H9 (cell line): ENCODE measurements around the gene WDR5. TPM values are rescaled to one million over a fixed set of nuclear protein-coding genes. Genes with fewer than 3 reads are reported as not detected.

Experiments
- DNase-seq: peaks from one replicate; pipeline ENCODE4 v3.0.0-alpha.2; 2017
- H2AFZ ChIP-seq: one replicate; pipeline ENCODE4 v1.6.1; 2013; ENCODE audit warnings: mild to moderate bottlenecking, low read length, control low read depth, moderate library complexity
- H2AK5ac ChIP-seq: 2 replicates; pipeline ENCODE4 v1.6.1; 2013; ENCODE audit warnings: low read length, control low read depth, mixed read lengths; ENCODE audit not compliant: insufficient read length
- H2BK120ac ChIP-seq: one replicate; pipeline ENCODE4 v1.6.1; 2013; ENCODE audit warnings: low read depth, mild to moderate bottlenecking, low read length, control low read depth, inconsistent platforms; ENCODE audit not compliant: poor library complexity, severe bottlenecking
- H2BK12ac ChIP-seq: 2 replicates; pipeline ENCODE4 v1.6.1; 2013; ENCODE audit warnings: low read length, control low read depth, mixed read lengths, low read depth; ENCODE audit not compliant: insufficient read length
- H2BK15ac ChIP-seq: 2 replicates; pipeline ENCODE4 v1.6.1; 2013; ENCODE audit warnings: low read depth, low read length, control low read depth
- H2BK20ac ChIP-seq: one replicate; pipeline ENCODE4 v1.6.1; 2013; ENCODE audit warnings: low read depth, mild to moderate bottlenecking, low read length, control low read depth, inconsistent platforms; ENCODE audit not compliant: poor library complexity, severe bottlenecking
- H2BK5ac ChIP-seq: 2 replicates; pipeline ENCODE4 v1.6.1; 2013; ENCODE audit warnings: low read length, control low read depth, mixed read lengths; ENCODE audit not compliant: insufficient read length
- H3K14ac ChIP-seq: 2 replicates; pipeline ENCODE4 v1.6.1; 2013; ENCODE audit warnings: low read length, control low read depth; ENCODE audit not compliant: insufficient read depth
- H3K18ac ChIP-seq: 2 replicates; pipeline ENCODE4 v1.6.1; 2013; ENCODE audit warnings: low read depth, mild to moderate bottlenecking, mixed read lengths, low read length, control low read depth; ENCODE audit not compliant: insufficient read length
- H3K23ac ChIP-seq: 2 replicates; pipeline ENCODE4 v1.6.1; 2013; ENCODE audit warnings: low read length, control low read depth, mixed read lengths, low read depth; ENCODE audit not compliant: insufficient read length
- H3K23me2 ChIP-seq: 2 replicates; pipeline ENCODE4 v1.6.1; 2013; ENCODE audit warnings: low read depth, mild to moderate bottlenecking, mixed read lengths, low read length, control low read depth; ENCODE audit not compliant: insufficient read length, poor library complexity, severe bottlenecking
- H3K27ac ChIP-seq: 2 replicates; pipeline ENCODE4 v1.5.1; 2013; ENCODE audit warnings: low read length, control low read depth, mixed read lengths, low read depth; ENCODE audit not compliant: insufficient read length
- H3K27me3 ChIP-seq: 2 replicates; pipeline ENCODE4 v1.6.1; 2013; ENCODE audit warnings: low read length, control low read depth, inconsistent platforms; ENCODE audit not compliant: insufficient read depth
- H3K4ac ChIP-seq: 2 replicates; pipeline ENCODE4 v1.6.1; 2013; ENCODE audit warnings: low read depth, mild to moderate bottlenecking, control low read depth, inconsistent platforms, low read length, moderate library complexity
- H3K4me1 ChIP-seq: 2 replicates; pipeline ENCODE4 v1.6.1; 2013; ENCODE audit warnings: low read length, control low read depth, inconsistent platforms; ENCODE audit not compliant: insufficient read depth
- H3K4me2 ChIP-seq: 2 replicates; pipeline ENCODE4 v1.6.1; 2013; ENCODE audit warnings: low read length, control low read depth, mixed read lengths; ENCODE audit not compliant: insufficient read length, insufficient read depth
- H3K56ac ChIP-seq: 2 replicates; pipeline ENCODE4 v1.6.1; 2013; ENCODE audit warnings: low read depth, mild to moderate bottlenecking, mixed read lengths, low read length, control low read depth; ENCODE audit not compliant: insufficient read length
- H3K79me1 ChIP-seq: 2 replicates; pipeline ENCODE4 v1.6.1; 2013; ENCODE audit warnings: low read depth, mild to moderate bottlenecking, moderate library complexity, low read length, control low read depth, inconsistent platforms; ENCODE audit not compliant: insufficient read depth, poor library complexity, severe bottlenecking
- H3K79me2 ChIP-seq: 2 replicates; pipeline ENCODE4 v1.6.1; 2013; ENCODE audit warnings: low read length, control low read depth, inconsistent platforms; ENCODE audit not compliant: insufficient read depth
- H3K9ac ChIP-seq: 2 replicates; pipeline ENCODE4 v1.6.1; 2013; ENCODE audit warnings: low read length, control low read depth, mixed read lengths; ENCODE audit not compliant: insufficient read length; ENCODE audit errors: extremely low read depth
- H3K9me3 ChIP-seq: one replicate; pipeline ENCODE4 v1.6.1; 2013; ENCODE audit warnings: low read depth, low read length, inconsistent platforms; ENCODE audit not compliant: control insufficient read depth
- H3T11ph ChIP-seq: one replicate; pipeline ENCODE4 v1.6.1; 2013; ENCODE audit warnings: mild to moderate bottlenecking, low read length, control low read depth, inconsistent platforms
- H4K20me1 ChIP-seq: one replicate; pipeline ENCODE4 v1.6.1; 2013; ENCODE audit not compliant: control insufficient read depth, insufficient read length, insufficient read depth
- H4K5ac ChIP-seq: 2 replicates; pipeline ENCODE4 v1.6.1; 2013; ENCODE audit warnings: low read depth, mild to moderate bottlenecking, mixed read lengths, low read length, control low read depth; ENCODE audit not compliant: insufficient read length
- H4K8ac ChIP-seq: replicated peaks from 2 replicates; pipeline ENCODE4 v1.6.1; 2013; ENCODE audit warnings: low read length, control low read depth, mixed read lengths, low read depth; ENCODE audit not compliant: insufficient read length
- H4K91ac ChIP-seq: 2 replicates; pipeline ENCODE4 v1.6.1; 2013; ENCODE audit warnings: low read depth, mild to moderate bottlenecking, moderate library complexity, mixed read lengths, low read length, control low read depth; ENCODE audit not compliant: insufficient read length
- H3K27ac Mint-ChIP-seq, 3 experiments: 2 replicates in 2 of 3; 3 replicates in 1 of 3; pipeline ENCODE4 v1.8.0; 2020 to 2021; ENCODE audit warnings: mixed read lengths in 3 of 3, mild to moderate bottlenecking in 1 of 3, moderate library complexity in 1 of 3
- H3K27me3 Mint-ChIP-seq: 2 replicates; pipeline ENCODE4 v1.8.0; 2021; ENCODE audit warnings: low read depth, mild to moderate bottlenecking, moderate library complexity, mixed read lengths
- H3K36me3 Mint-ChIP-seq, 3 experiments: 2 replicates in 2 of 3; 3 replicates in 1 of 3; pipeline ENCODE4 v1.8.0; 2020 to 2021; ENCODE audit warnings: low read depth in 3 of 3, mixed read lengths in 3 of 3; ENCODE audit not compliant: insufficient read depth in 1 of 3
- H3K4me1 Mint-ChIP-seq, 2 experiments: 2 replicates each; pipeline ENCODE4 v1.8.0; 2020; ENCODE audit warnings: mixed read lengths in 2 of 2
- H3K4me3 Mint-ChIP-seq, 2 experiments: 2 replicates in 1 of 2; 3 replicates in 1 of 2; pipeline ENCODE4 v1.8.0; 2020 to 2021; ENCODE audit warnings: mild to moderate bottlenecking in 2 of 2, mixed read lengths in 2 of 2, moderate library complexity in 1 of 2
- H3K9me3 Mint-ChIP-seq, 2 experiments: 2 replicates in 1 of 2; 3 replicates in 1 of 2; pipeline ENCODE4 v1.8.0; 2020; ENCODE audit warnings: mild to moderate bottlenecking in 2 of 2, mixed read lengths in 2 of 2, moderate library complexity in 1 of 2
- CTCF ChIP-seq: fragments of 200-600 bp; sonication (generic); conservative IDR thresholded peaks from 3 replicates; pipeline ENCODE4 v1.8.0; 2021; ENCODE audit warnings: antibody characterized with exemption, mild to moderate bottlenecking
- WGBS: extraction: QIAGEN DNeasy Blood & Tissue Kit; methylation state at CpG from one replicate; pipeline ENCODE4 v1.1.7; 2013; ENCODE audit warnings: missing lambda C conversion rate, low lambda C conversion rate, mixed read lengths; ENCODE audit not compliant: insufficient read length; ENCODE audit errors: extremely low coverage; 5-methylcytosine and 5-hydroxymethylcytosine counted together
- total RNA-seq: library from RNA; stranded (reverse); gene quantifications from 2 replicates; pipeline ENCODE4 v1.2.1, GENCODE V29; 2021

WDR5 gene
- total RNA-seq, 1 experiment from 2014 or later: 72.3 TPM

GRCh38 chr9:134205672-134206310 is 69.9 kb downstream of the WDR5 start:
- H3K23me2 ChIP-seq: no peaks in the 10 kb centered on the region
- no peak overlapping the region for H3K4me2 ChIP-seq
- no peak overlapping the region for H4K8ac ChIP-seq
- H2BK15ac ChIP-seq: no peak overlapping the region
- H3K14ac ChIP-seq: no peak overlapping the region
- no peak overlapping the region for H2BK5ac ChIP-seq
- H3K9me3 ChIP-seq: no peaks in the 10 kb centered on the region
- H2AK5ac ChIP-seq: no peak overlapping the region
- H3K4me1 ChIP-seq: no peaks in the 10 kb centered on the region
- no peak overlapping the region for H2BK12ac ChIP-seq
- Mint-ChIP-seq H3K9me3 (no peaks in the 10 kb centered on the region), H3K27ac (peak overlapping the region in 2 of 3 experiments; percentile 27 to 93; a peak in 2 of 7 replicates), H3K36me3 (no peaks in the 10 kb centered on the region), H3K27me3 (peaks cover 1% of the 10 kb centered on the region), H3K4me1 (peaks cover 5 to 9% of the 10 kb centered on the region in 2 experiments), H3K4me3 (no peak overlapping the region)
- H3T11ph ChIP-seq: no peak overlapping the region
- H4K91ac ChIP-seq: no peak overlapping the region
- H4K20me1 ChIP-seq: no peaks in the 10 kb centered on the region
- no peak overlapping the region for H2BK20ac ChIP-seq
- no CpG with 5 or more reads among the region's 24 CpGs for WGBS
- H2AFZ ChIP-seq: no peak overlapping the region
- H3K9ac ChIP-seq: no peak overlapping the region
- H3K27me3 ChIP-seq: no peaks in the 10 kb centered on the region
- H2BK120ac ChIP-seq: no peak overlapping the region
- DNase-seq: no peak
- TF ChIP-seq CTCF: no peak
- no peak overlapping the region for H4K5ac ChIP-seq
- H3K56ac ChIP-seq: no peak overlapping the region
- no peak overlapping the region for H3K18ac ChIP-seq
- no peak overlapping the region for H3K27ac ChIP-seq
- no peak overlapping the region for H3K23ac ChIP-seq
- no peaks in the 10 kb centered on the region for H3K79me1 ChIP-seq
- H3K79me2 ChIP-seq: no peaks in the 10 kb centered on the region
- no peak overlapping the region for H3K4ac ChIP-seq
